ENCODE results near the gene PLXNA1. TPM values are rescaled to one million over a fixed set of nuclear protein-coding genes. Genes with fewer than 3 reads are reported as not detected.

Gene PLXNA1
- polyA plus RNA-seq, 1 donor from 2014 or later, result 65.6 TPM

DNA sequence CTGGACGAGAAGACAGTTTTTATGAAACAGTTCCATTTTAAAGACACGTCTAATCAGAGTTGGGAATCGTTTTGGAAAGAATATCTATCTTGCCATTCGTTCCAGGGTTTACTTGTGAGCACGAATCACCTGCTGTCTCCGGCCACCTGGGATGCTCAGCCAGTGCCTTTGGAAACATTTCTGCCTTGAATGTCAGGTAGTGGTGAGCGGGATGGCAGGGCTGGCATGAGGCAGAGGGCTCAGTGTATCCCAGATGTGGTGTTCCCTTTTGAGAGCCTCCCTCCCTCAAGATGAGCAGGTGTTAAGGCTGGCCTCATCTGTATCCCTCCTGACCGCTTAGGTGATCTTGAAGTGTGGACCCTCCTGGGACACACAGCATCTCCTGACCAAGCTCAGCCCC lies 47.9 kb upstream of the PLXNA1 start:
- Histone ChIP-seq H3K36me3 (ENCODE audit: insufficient read depth, low read length) (no peaks in the 10 kb centered on the region), H3K9me2 (ENCODE audit: insufficient read depth, low read length) (no peaks in the 10 kb centered on the region), H3K4me3 (ENCODE audit: low read length) (no peak overlapping the region), H3K27ac (ENCODE audit: low read length) (no peak overlapping the region), H2AFZ (ENCODE audit: low read depth, low read length) (no peak overlapping the region), H3K9me3 (ENCODE audit: low read length) (no peaks in the 10 kb centered on the region), H3K79me2 (replicated peaks; ENCODE audit: insufficient read depth, low read length) (no peaks in the 10 kb centered on the region), H4K20me1 (ENCODE audit: insufficient read depth) (no peaks in the 10 kb centered on the region), H3K27me3 (ENCODE audit: insufficient read depth, low read depth, low read length) (no peaks in the 10 kb centered on the region), H3K9ac (ENCODE audit: low read length) (no peak overlapping the region), H3F3A (ENCODE audit: insufficient read depth, low read length, poor library complexity, severe bottlenecking) (no peaks in the 10 kb centered on the region), H3K4me2 (ENCODE audit: low read length) (no peak overlapping the region)
- no peak for TF ChIP-seq EP300 (conservative IDR thresholded peaks at IDR 0.05; ENCODE audit: poor library complexity, severe bottlenecking)
- TF ChIP-seq RAD21 (conservative IDR thresholded peaks at IDR 0.05), result no peak
- no peak for TF ChIP-seq REST (IDR thresholded peaks at IDR 0.05; ENCODE audit: borderline replicate concordance)
- no peak for TF ChIP-seq POLR2AphosphoS5 (IDR thresholded peaks at IDR 0.05)
- TF ChIP-seq MXI1 (conservative IDR thresholded peaks at IDR 0.05; ENCODE audit: poor library complexity, severe bottlenecking), result no peak
- no peak for TF ChIP-seq TAF1 (IDR thresholded peaks at IDR 0.05; ENCODE audit: low read depth)
- no peak for TF ChIP-seq SMC3 (conservative IDR thresholded peaks at IDR 0.05; ENCODE audit: poor library complexity)
- TF ChIP-seq EZH2 (IDR thresholded peaks at IDR 0.05; ENCODE audit: borderline replicate concordance, insufficient read depth, low read length, poor library complexity, severe bottlenecking), result no peak
- no peak for TF ChIP-seq CTCF (IDR thresholded peaks at IDR 0.05; ENCODE audit: poor library complexity, severe bottlenecking)

GRCh38 chr3:126935756-126936509 lies 47.0 kb upstream of the PLXNA1 start:
- Histone ChIP-seq H2AFZ (ENCODE audit: low read depth, low read length) (no peak overlapping the region), H3K4me2 (ENCODE audit: low read length) (no peak overlapping the region), H3K79me2 (replicated peaks; ENCODE audit: insufficient read depth, low read length) (no peaks in the 10 kb centered on the region), H4K20me1 (ENCODE audit: insufficient read depth) (no peaks in the 10 kb centered on the region), H3K27me3 (ENCODE audit: insufficient read depth, low read depth, low read length) (no peaks in the 10 kb centered on the region), H3F3A (ENCODE audit: insufficient read depth, low read length, poor library complexity, severe bottlenecking) (no peaks in the 10 kb centered on the region), H3K36me3 (ENCODE audit: insufficient read depth, low read length) (no peaks in the 10 kb centered on the region), H3K9me2 (ENCODE audit: insufficient read depth, low read length) (no peaks in the 10 kb centered on the region), H3K9me3 (ENCODE audit: low read length) (no peaks in the 10 kb centered on the region), H3K9ac (ENCODE audit: low read length) (no peak overlapping the region), H3K27ac (ENCODE audit: low read length) (no peak overlapping the region), H3K4me3 (ENCODE audit: low read length) (no peak overlapping the region)
- TF ChIP-seq EZH2 (IDR thresholded peaks at IDR 0.05; ENCODE audit: borderline replicate concordance, insufficient read depth, low read length, poor library complexity, severe bottlenecking) (no peak), SMC3 (conservative IDR thresholded peaks at IDR 0.05; ENCODE audit: poor library complexity) (no peak), RAD21 (conservative IDR thresholded peaks at IDR 0.05) (no peak), REST (IDR thresholded peaks at IDR 0.05; ENCODE audit: borderline replicate concordance) (no peak), EP300 (conservative IDR thresholded peaks at IDR 0.05; ENCODE audit: poor library complexity, severe bottlenecking) (no peak), TAF1 (IDR thresholded peaks at IDR 0.05; ENCODE audit: low read depth) (no peak), MXI1 (conservative IDR thresholded peaks at IDR 0.05; ENCODE audit: poor library complexity, severe bottlenecking) (no peak), CTCF (IDR thresholded peaks at IDR 0.05; ENCODE audit: poor library complexity, severe bottlenecking) (no peak), POLR2AphosphoS5 (IDR thresholded peaks at IDR 0.05) (no peak)
